Mesenteric fat pad (tissue), 1 donor: ENCODE measurements around the gene ZBTB20. TPM values are rescaled to one million over a fixed set of nuclear protein-coding genes. Genes with fewer than 3 reads are reported as not detected.

Experiments used
- DNase-seq: peaks from one replicate; pipeline ENCODE4 v3.0.0-alpha.2; 2020; ENCODE audit warnings: low spot score
- total RNA-seq: library from RNA; stranded (reverse); fragmentation: NEBNext Ultra II Directional; extraction: Animal tissue kit (Norgen Biotek cat#: 25700); gene quantifications from one replicate; pipeline ENCODE4 v1.2.1, GENCODE V29; 2021
- donor health status: DM: yes; HTN: yes; CAD: no.

Gene ZBTB20
- total RNA-seq, 1 donor from 2014 or later, result 54.4 TPM

- no peak for DNase-seq
Observed at GRCh38 chr3:114878114-114878839, 268.8 kb downstream of the ZBTB20 start.

- no peak for DNase-seq
Observed at GRCh38 chr3:114877378-114878113, 269.5 kb downstream of the ZBTB20 start.

DNA sequence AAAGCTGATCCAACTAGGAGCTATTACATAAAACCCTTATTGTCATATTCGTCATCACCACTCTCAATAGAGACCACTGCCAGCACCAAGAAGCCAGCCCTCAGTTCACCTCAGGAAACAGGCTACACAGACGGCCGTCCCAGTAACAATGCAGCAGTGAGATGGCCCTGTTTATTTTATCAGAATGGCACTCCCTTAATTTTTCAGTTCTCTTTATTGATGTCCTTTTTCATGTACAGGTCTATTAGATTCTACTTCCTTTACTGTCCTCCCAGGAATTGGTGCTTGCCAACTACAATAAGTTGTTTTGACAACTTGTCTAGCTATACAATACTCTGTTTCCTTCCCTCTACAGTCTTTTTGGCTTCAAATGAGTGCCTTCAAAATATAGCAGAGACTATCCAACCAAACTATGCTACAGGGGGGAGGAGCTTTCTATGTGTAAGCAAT lies 272.5 kb downstream of the ZBTB20 start:
- DNase-seq, result no peak

DNA sequence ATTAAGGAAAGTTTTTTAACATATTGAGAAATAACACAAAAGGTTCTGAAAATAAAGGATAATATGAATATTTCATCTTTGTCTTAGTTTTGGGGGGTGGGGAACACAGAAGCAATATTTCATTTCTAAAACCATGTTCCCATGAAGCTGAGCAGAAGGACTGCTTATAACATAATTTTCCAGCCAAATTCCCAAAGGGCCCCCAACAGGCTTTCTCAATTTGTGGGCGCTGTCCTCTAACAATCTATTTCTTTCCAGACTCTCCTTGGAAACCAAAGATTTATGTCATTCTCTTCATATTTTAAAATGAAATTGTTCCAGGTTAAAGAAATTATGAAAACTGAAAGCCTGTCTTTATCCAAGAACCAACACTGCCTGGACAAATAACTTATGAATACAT lies 273.5 kb downstream of the ZBTB20 start:
- no peak for DNase-seq

- DNase-seq, result no peak
Observed at GRCh38 chr3:114872588-114872987, 274.5 kb downstream of the ZBTB20 start.

- DNase-seq, result no peak
Observed at GRCh38 chr3:114872050-114872449, 275.0 kb downstream of the ZBTB20 start.

DNA sequence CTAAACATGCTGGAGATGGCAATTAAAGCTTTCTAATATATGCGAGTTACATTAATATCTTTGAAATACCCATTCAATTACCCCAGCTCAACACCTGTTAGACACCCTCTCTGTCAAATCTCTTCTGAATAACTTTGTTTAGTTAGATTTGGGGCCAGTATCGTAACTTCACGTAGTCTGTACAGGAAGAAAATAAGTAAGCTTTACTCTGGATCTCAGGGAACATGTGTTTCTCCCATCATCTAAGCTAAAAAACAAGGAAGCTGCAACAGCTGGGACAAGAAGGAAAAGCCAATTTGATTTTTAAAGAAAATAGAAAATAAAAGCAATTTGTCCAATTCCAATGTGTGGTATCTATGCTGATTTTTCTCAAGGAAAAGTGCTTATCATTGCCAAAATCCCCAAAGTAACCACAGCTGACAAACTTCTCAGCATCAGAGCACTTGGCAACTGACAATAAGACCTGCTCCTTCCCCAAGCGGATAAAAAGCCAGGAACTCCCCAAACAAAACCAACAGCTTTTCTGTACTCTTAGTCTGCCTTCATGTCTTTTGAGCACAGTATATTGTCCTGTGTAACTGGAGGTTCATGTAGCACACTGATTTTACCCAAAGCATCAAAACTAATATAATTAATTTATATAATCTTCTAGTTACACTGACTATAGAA lies 279.1 kb downstream of the ZBTB20 start:
- DNase-seq, result no peak

- no peak for DNase-seq
Observed at GRCh38 chr3:114867359-114867758, 279.7 kb downstream of the ZBTB20 start.

GRCh38 chr3:114866430-114866829 lies 280.7 kb downstream of the ZBTB20 start:
- no peak for DNase-seq

- DNase-seq, result no peak
Observed at GRCh38 chr3:114864970-114865369, 282.1 kb downstream of the ZBTB20 start.

- DNase-seq, result no peak
Observed at GRCh38 chr3:114863848-114864247, 283.2 kb downstream of the ZBTB20 start.

- DNase-seq, result no peak
Observed at GRCh38 chr3:114861666-114862065, 285.4 kb downstream of the ZBTB20 start.

GRCh38 chr3:114860531-114860930 lies 286.6 kb downstream of the ZBTB20 start:
- DNase-seq, result no peak

GRCh38 chr3:114858329-114858728 lies 288.8 kb downstream of the ZBTB20 start:
- DNase-seq, result no peak

DNA sequence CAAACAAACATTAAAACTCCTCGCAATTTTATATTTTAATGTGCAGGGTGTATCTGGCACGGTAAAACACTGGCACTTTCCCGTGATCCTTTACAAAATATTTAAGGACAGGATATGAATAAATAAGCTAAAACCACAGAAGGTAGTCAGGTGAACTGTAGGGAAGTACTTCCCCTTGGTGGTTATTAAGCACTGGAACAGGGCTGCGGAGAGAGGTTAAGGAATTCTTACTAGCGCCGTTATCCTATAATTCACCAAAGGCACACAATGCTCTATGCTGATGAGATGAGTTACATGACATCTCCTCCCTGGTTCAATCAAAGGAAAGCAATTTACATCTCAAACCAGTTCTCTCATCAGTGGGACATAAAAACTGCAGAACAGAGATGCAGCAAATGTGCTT lies 289.8 kb downstream of the ZBTB20 start:
- DNase-seq, result no peak

DNA sequence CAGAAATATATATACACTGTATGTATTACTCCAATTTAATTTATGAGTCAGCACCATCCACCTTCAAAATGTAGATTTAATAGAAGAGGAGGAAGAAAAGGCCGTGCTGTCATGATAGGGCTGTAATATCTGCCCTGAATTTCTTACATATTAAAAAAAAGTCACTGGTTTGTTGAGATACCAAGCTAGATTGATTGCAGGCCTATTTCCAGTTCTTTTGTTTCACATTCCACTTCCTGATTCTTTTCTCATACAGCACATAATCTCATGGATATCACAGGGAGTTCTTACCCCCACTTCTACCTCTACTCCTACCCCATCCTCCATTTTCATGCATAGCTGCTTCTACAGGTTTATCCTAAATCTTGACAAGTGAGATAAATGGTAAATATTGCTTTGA lies 290.3 kb downstream of the ZBTB20 start:
- no peak for DNase-seq

DNA sequence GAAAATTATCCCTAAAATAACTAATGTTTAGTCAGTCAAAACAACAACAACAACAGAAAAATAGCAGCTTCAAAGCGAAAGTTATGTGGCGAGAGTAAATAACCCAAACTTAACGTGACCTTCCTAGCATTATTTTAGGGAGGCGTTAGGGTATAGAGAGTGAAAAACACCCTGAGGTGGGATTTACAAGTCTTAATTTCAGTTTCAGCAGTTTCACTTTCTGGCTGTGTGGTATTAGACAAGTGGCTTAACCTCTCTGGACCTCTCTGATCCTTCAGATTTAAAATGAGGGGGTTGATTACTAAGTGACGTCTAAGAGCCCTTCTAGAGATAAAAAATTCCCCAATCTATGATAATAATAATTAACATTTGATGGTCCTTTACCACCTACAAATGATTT lies 291.2 kb downstream of the ZBTB20 start:
- DNase-seq, result no peak

DNA sequence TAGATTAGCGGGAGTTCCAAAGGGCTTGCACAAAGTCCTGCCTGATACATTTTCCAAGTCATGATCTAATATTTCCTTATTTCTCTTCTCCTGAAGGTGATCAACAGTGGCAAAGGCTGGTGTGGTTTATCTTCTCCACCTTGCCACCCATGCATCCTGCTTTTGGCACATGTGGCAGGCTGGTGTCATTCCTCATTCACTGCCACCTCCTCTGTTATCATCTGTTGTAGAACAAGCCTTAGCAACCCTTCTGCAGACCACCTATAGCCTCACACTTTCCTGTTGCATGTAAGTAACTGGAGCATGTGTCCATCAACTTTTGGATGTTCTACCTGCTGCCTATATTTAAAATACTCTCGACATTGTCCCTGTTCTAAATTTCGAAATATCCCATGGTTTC lies 294.1 kb downstream of the ZBTB20 start:
- no peak for DNase-seq

- no peak for DNase-seq
Observed at GRCh38 chr3:114850898-114851297, 296.2 kb downstream of the ZBTB20 start.

GRCh38 chr3:114848643-114849350 lies 298.3 kb downstream of the ZBTB20 start:
- no peak for DNase-seq

DNA sequence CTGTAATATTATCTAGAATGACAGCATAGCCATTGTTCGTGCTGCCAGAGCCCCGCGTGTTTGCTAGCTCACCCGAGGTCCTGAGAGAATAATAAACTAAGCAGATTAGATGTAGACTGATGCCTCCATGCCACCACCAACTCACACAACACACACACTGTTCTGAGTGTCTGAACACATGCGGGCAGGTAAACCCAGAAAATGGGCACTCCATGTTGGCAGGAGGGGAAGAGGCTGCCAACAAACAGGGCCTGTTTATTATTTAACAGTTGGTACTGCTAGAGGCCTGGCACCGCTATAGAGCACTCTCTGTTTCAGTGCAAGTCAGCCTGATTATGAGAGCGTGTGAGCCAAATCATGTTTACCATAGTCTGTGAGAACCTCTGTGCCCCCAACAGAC lies 299.0 kb downstream of the ZBTB20 start:
- DNase-seq, result no peak

GRCh38 chr3:114847564-114847963 lies 299.5 kb downstream of the ZBTB20 start:
- no peak for DNase-seq
